SK-N-SH (cell line): ENCODE measurements around the gene ATOSA. TPM values are rescaled to one million over a fixed set of nuclear protein-coding genes. Genes with fewer than 3 reads are reported as not detected.

Experiments
- CTCF ChIA-PET: fragments of 300-600, 350-600 bp; formaldehyde crosslinking; extraction: SDS; loops from one replicate; lab custom pipeline; 2021; lab: Yijun Ruan, JAX
- POLR2A ChIA-PET: fragments of 350-600 bp; sonication (Branson Sonifier 250); formaldehyde crosslinking; extraction: SDS; loops from one replicate; lab custom pipeline; 2020; ENCODE audit warnings: antibody characterized with exemption, inconsistent platforms; lab: Yijun Ruan, JAX
- DNase-seq: peaks from one replicate; pipeline ENCODE4 v3.0.0; 2012
- H2AFZ ChIP-seq: fragments of 200-600 bp; sonication (generic); 2 replicates; pipeline ENCODE4 v1.8.1; 2016; ENCODE audit warnings: antibody characterized with exemption, mild to moderate bottlenecking, low read depth
- H3F3A ChIP-seq: fragments of 200-600 bp; sonication (generic); replicated peaks from 2 replicates; pipeline ENCODE3; 2016; ENCODE audit warnings: antibody characterized with exemption, mild to moderate bottlenecking; ENCODE audit not compliant: insufficient read depth
- H3K27ac ChIP-seq, 2 experiments: fragments of 200-500 bp in 1 of 2; fragments of 200-600 bp in 1 of 2; sonication (Bioruptor generic) in 1 of 2; sonication (generic), shearing (Covaris generic) in 1 of 2; 2 replicates each; pipeline versions ENCODE4 v1.5.1 to v1.6.1; 2014 to 2016; ENCODE audit warnings: low read depth in 2 of 2, inconsistent platforms in 1 of 2, low read length in 1 of 2, mild to moderate bottlenecking in 1 of 2, mixed read lengths in 1 of 2
- H3K27me3 ChIP-seq: fragments of 200-600 bp; sonication (generic), shearing (Covaris generic); 2 replicates; pipeline ENCODE4 v1.6.1; 2016; ENCODE audit warnings: mixed run types; ENCODE audit not compliant: insufficient read depth
- H3K36me3 ChIP-seq, 2 experiments: fragments of 200-500 bp in 1 of 2; fragments of 200-600 bp in 1 of 2; sonication (Bioruptor generic) in 1 of 2; sonication (generic) in 1 of 2; replicated peaks in 1 of 2; 2 replicates each; pipeline versions ENCODE3 to v1.5.1; 2014 to 2016; ENCODE audit warnings: low read length in 1 of 2, mild to moderate bottlenecking in 1 of 2; ENCODE audit not compliant: insufficient read depth in 2 of 2, control insufficient read depth in 1 of 2
- H3K4me1 ChIP-seq, 2 experiments: fragments of 200-500 bp in 1 of 2; fragments of 200-600 bp in 1 of 2; sonication (Bioruptor generic) in 1 of 2; sonication (generic), shearing (Covaris generic) in 1 of 2; 2 replicates each; pipeline versions ENCODE4 v1.5.1 to v1.6.1; 2014 to 2016; ENCODE audit warnings: low read depth in 1 of 2, low read length in 1 of 2, mixed run types in 1 of 2; ENCODE audit not compliant: insufficient read depth in 2 of 2, control insufficient read depth in 1 of 2
- H3K4me2 ChIP-seq: fragments of 200-600 bp; sonication (generic), shearing (Covaris generic); 2 replicates; pipeline ENCODE4 v1.6.1; 2017; ENCODE audit warnings: mixed run types
- H3K4me3 ChIP-seq, 2 experiments: fragments of 200-500 bp in 1 of 2; fragments of 200-600 bp in 1 of 2; sonication (Bioruptor generic) in 1 of 2; sonication (generic), shearing (Covaris generic) in 1 of 2; 2 replicates each; pipeline versions ENCODE4 v1.5.1 to v1.8.1; 2014 to 2016; ENCODE audit warnings: low read depth in 2 of 2, inconsistent platforms in 1 of 2, low read length in 1 of 2, mild to moderate bottlenecking in 1 of 2, mixed read lengths in 1 of 2, moderate library complexity in 1 of 2
- H3K79me2 ChIP-seq: fragments of 200-600 bp; sonication (generic); 2 replicates; pipeline ENCODE4 v1.8.1; 2017; ENCODE audit warnings: mild to moderate bottlenecking; ENCODE audit not compliant: insufficient read depth
- H3K9ac ChIP-seq: fragments of 200-600 bp; sonication (generic); 2 replicates; pipeline ENCODE4 v1.6.1; 2017; ENCODE audit warnings: mixed run types
- H3K9me2 ChIP-seq: fragments of 200-600 bp; sonication (generic); 2 replicates; pipeline ENCODE4 v1.6.1; 2017; ENCODE audit warnings: mixed run types
- H3K9me3 ChIP-seq: fragments of 200-600 bp; sonication (generic); 2 replicates; pipeline ENCODE4 v1.6.1; 2017; ENCODE audit warnings: mixed run types, mild to moderate bottlenecking, moderate library complexity
- H4K20me1 ChIP-seq: fragments of 200-600 bp; sonication (generic); 2 replicates; pipeline ENCODE4 v1.6.1; 2017; ENCODE audit warnings: mild to moderate bottlenecking, mixed run types; ENCODE audit not compliant: insufficient read depth
- EZH2phosphoT487 ChIP-seq: fragments of 200-600 bp; sonication (generic); IDR thresholded peaks from 2 replicates; pipeline ENCODE4 v1.6.1; 2017; ENCODE audit warnings: low read depth, mixed run types, mild to moderate bottlenecking, antibody characterized with exemption, moderate library complexity, borderline replicate concordance
- FOSL2 ChIP-seq: IDR thresholded peaks from 2 replicates; pipeline ENCODE4 v1.4.0; 2012; ENCODE audit warnings: low read depth, mild to moderate bottlenecking, moderate library complexity, borderline replicate concordance
- FOXJ3 ChIP-seq: sonication (generic); formaldehyde crosslinking; IDR thresholded peaks from 2 replicates; pipeline ENCODE4 v1.5.1; 2020; ENCODE audit warnings: mild to moderate bottlenecking, missing genetic modification reagents
- GATA2 ChIP-seq: sonication (generic); formaldehyde crosslinking; IDR thresholded peaks from 2 replicates; pipeline ENCODE4 v1.5.0; 2020; ENCODE audit warnings: mild to moderate bottlenecking, missing genetic modification reagents
- JUND ChIP-seq: IDR thresholded peaks from 2 replicates; pipeline ENCODE4 v1.4.0; 2012
- MAX ChIP-seq: IDR thresholded peaks from 2 replicates; pipeline ENCODE4 v1.4.0; 2012; ENCODE audit warnings: low read depth
- MEF2A ChIP-seq: IDR thresholded peaks from 2 replicates; pipeline ENCODE4 v1.4.0; 2012; ENCODE audit warnings: low read depth, borderline replicate concordance
- MXI1 ChIP-seq: IDR thresholded peaks from 2 replicates; pipeline ENCODE4 v1.6.1; 2012; ENCODE audit warnings: mild to moderate bottlenecking, low read depth, low read length, improper control_type of control experiment
- RCOR1 ChIP-seq: fragments of 150-350 bp; IDR thresholded peaks from 2 replicates; pipeline ENCODE4 v1.6.1; 2017; ENCODE audit warnings: antibody characterized with exemption, low read length
- RFX5 ChIP-seq: IDR thresholded peaks from 2 replicates; pipeline ENCODE4 v1.6.1; 2012; ENCODE audit warnings: mild to moderate bottlenecking, improper control_type of control experiment, low read length
- SMC3 ChIP-seq: IDR thresholded peaks from 2 replicates; pipeline ENCODE4 v1.6.1; 2012; ENCODE audit warnings: low read depth, low read length, improper control_type of control experiment
- TEAD4 ChIP-seq: IDR thresholded peaks from 2 replicates; pipeline ENCODE4 v1.4.0; 2012; ENCODE audit warnings: mild to moderate bottlenecking, borderline replicate concordance; ENCODE audit not compliant: insufficient read depth
- USF1 ChIP-seq: IDR thresholded peaks from 2 replicates; pipeline ENCODE4 v1.4.0; 2012; ENCODE audit warnings: low read depth, borderline replicate concordance
- USF2 ChIP-seq: fragments of 150-350 bp; IDR thresholded peaks from 2 replicates; pipeline ENCODE4 v1.6.1; 2017; ENCODE audit warnings: antibody characterized with exemption, low read length, low read depth, borderline replicate concordance
- WGBS: methylation state at CpG from one replicate; pipeline ENCODE4 v1.1.6; 2017; ENCODE audit warnings: low lambda C conversion rate; 5-methylcytosine and 5-hydroxymethylcytosine counted together
- polyA plus RNA-seq, 3 experiments: library from polyadenylated mRNA; depleted of rRNA; stranded (reverse); fragments of >200 nt; gene quantifications; 2 replicates each; pipeline ENCODE4 v1.2.3, GENCODE V29; 2012
- TF ChIP-seq, protein P1 (sequence below): IDR thresholded peaks from 2 replicates; pipeline ENCODE4 v1.6.1; 2012; ENCODE audit warnings: mild to moderate bottlenecking, low read depth, low read length, moderate library complexity

The ATOSA gene
- polyA plus RNA-seq, 1 of the 3 experiments (the other 2 are of a cell fraction), result 7.4 TPM

GRCh38 chr15:52670087-52670486, 9.1 kb downstream of the ATOSA start:
- no peaks in the 10 kb centered on the region for H3K9me2 ChIP-seq
- no peaks in the 10 kb centered on the region; a peak in 1 of 4 replicates for H3K4me1 ChIP-seq
- WGBS, result 94% methylated on average over 5 of the region's 5 CpGs
- ChIA-PET CTCF (interaction anchor here (0.8 kb wide), 1 partner anchor 12 kb away, joined by 3 read pairs; no protein-coding TSS in a partner anchor), POLR2A (no interaction called here)
- DNase-seq, result no peak
- no peaks in the 10 kb centered on the region for H3K9me3 ChIP-seq
- no peaks in the 10 kb centered on the region for H3F3A ChIP-seq
- H3K36me3 ChIP-seq, result peaks cover 49 to 73% of the 10 kb centered on the region in 2 experiments
- H3K4me2 ChIP-seq, result no peak overlapping the region
- no peaks in the 10 kb centered on the region for H4K20me1 ChIP-seq
- H3K79me2 ChIP-seq, result no peaks in the 10 kb centered on the region
- no peak overlapping the region for H3K9ac ChIP-seq
- H2AFZ ChIP-seq, result no peak overlapping the region
- H3K27ac ChIP-seq, result no peak overlapping the region
- no peaks in the 10 kb centered on the region for H3K27me3 ChIP-seq
- no peak for TF ChIP-seq USF2
- TF ChIP-seq SMC3, result no peak
- no peak overlapping the region for H3K4me3 ChIP-seq

DNA sequence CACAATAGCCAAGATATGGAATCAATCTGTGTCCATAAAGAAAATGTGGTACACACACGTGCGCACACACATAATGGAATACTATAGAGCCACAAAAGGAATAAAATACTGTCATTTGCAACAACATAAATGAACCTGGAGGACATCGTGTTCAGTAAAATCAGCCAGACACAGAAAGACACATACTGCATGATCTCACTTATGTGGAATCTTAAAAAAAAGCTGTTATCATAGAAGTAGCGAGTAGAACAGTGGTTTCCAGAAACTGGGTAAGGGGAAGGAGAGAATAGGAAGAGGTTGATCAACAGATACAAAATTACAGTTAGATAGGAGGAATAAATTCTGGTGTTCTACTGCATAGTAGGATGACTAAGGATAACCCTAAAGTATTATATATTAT, 11.1 kb downstream of the ATOSA start:
- Histone ChIP-seq H3K9ac (no peak overlapping the region), H3K4me3 (no peak overlapping the region), H3K79me2 (no peaks in the 10 kb centered on the region), H2AFZ (no peak overlapping the region), H3K9me2 (no peaks in the 10 kb centered on the region), H3K27me3 (no peaks in the 10 kb centered on the region), H3K36me3 (peaks cover 48 to 56% of the 10 kb centered on the region in 2 experiments), H4K20me1 (no peaks in the 10 kb centered on the region), H3K4me2 (no peak overlapping the region), H3F3A (no peaks in the 10 kb centered on the region), H3K4me1 (no peaks in the 10 kb centered on the region; a peak in 1 of 4 replicates), H3K27ac (no peak overlapping the region), H3K9me3 (no peaks in the 10 kb centered on the region)
- WGBS, result 93% methylated on average over 4 of the region's 4 CpGs
- POLR2A ChIA-PET, result no interaction called here
- no peak for DNase-seq
- CTCF ChIA-PET, result no interaction called here
- TF ChIP-seq RFX5, result no peak
- TF ChIP-seq EZH2phosphoT487, result no peak
- no peak for TF ChIP-seq GATA2 (CRISPR knock-in tag)
- no peak for TF ChIP-seq RCOR1
- no peak for TF ChIP-seq MXI1
- TF ChIP-seq TEAD4, result no peak
- TF ChIP-seq FOXJ3 (CRISPR knock-in tag), result no peak
- no peak for TF ChIP-seq MAX
- TF ChIP-seq MEF2A, result no peak
- no peak for TF ChIP-seq USF1
- no peak for TF ChIP-seq FOSL2
- TF ChIP-seq, protein P1, sequence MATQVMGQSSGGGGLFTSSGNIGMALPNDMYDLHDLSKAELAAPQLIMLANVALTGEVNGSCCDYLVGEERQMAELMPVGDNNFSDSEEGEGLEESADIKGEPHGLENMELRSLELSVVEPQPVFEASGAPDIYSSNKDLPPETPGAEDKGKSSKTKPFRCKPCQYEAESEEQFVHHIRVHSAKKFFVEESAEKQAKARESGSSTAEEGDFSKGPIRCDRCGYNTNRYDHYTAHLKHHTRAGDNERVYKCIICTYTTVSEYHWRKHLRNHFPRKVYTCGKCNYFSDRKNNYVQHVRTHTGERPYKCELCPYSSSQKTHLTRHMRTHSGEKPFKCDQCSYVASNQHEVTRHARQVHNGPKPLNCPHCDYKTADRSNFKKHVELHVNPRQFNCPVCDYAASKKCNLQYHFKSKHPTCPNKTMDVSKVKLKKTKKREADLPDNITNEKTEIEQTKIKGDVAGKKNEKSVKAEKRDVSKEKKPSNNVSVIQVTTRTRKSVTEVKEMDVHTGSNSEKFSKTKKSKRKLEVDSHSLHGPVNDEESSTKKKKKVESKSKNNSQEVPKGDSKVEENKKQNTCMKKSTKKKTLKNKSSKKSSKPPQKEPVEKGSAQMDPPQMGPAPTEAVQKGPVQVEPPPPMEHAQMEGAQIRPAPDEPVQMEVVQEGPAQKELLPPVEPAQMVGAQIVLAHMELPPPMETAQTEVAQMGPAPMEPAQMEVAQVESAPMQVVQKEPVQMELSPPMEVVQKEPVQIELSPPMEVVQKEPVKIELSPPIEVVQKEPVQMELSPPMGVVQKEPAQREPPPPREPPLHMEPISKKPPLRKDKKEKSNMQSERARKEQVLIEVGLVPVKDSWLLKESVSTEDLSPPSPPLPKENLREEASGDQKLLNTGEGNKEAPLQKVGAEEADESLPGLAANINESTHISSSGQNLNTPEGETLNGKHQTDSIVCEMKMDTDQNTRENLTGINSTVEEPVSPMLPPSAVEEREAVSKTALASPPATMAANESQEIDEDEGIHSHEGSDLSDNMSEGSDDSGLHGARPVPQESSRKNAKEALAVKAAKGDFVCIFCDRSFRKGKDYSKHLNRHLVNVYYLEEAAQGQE, result no peak
- TF ChIP-seq JUND, result no peak
